Spinal cord (tissue), 10 donors: ENCODE results near the gene PHACTR3. TPM values are rescaled to one million over a fixed set of nuclear protein-coding genes. Genes with fewer than 3 reads are reported as not detected.
A peak's percentile ranks its signal among the peaks of the same experiment; 100 is the strongest.

Experiments
- DNase-seq, 6 donors: peaks; one replicate each; pipeline versions ENCODE4 v3.0.0 to v3.0.0-alpha.2; 2013 to 2015; ENCODE audit warnings: low spot score in 6 of 6, low read depth in 4 of 6
- H3K27ac ChIP-seq: one replicate; pipeline ENCODE4 v1.5.1; 2013; ENCODE audit warnings: low read depth, low read length, control low read depth
- H3K27me3 ChIP-seq: one replicate; pipeline ENCODE4 v1.6.1; 2013; ENCODE audit warnings: low read length; ENCODE audit not compliant: control insufficient read depth, insufficient read depth
- H3K36me3 ChIP-seq: one replicate; pipeline ENCODE4 v1.6.1; 2013; ENCODE audit warnings: low read length; ENCODE audit not compliant: control insufficient read depth, insufficient read depth
- H3K4me1 ChIP-seq: one replicate; pipeline ENCODE4 v1.6.1; 2013; ENCODE audit warnings: low read length; ENCODE audit not compliant: control insufficient read depth, insufficient read depth
- H3K4me3 ChIP-seq: one replicate; pipeline ENCODE4 v1.5.1; 2013; ENCODE audit warnings: low read depth, low read length, control low read depth
- H3K9me3 ChIP-seq: one replicate; pipeline ENCODE4 v1.6.1; 2013; ENCODE audit warnings: low read length; ENCODE audit not compliant: control insufficient read depth, insufficient read depth
- WGBS: methylation state at CpG from one replicate; pipeline ENCODE4 v1.1.5; 2013; ENCODE audit warnings: missing lambda C conversion rate; ENCODE audit not compliant: insufficient coverage; 5-methylcytosine and 5-hydroxymethylcytosine counted together
- polyA plus RNA-seq, 2 donors: library from polyadenylated mRNA; unstranded; fragments of 120-200 nt; gene quantifications; one replicate each; pipeline ENCODE4 v1.2.1, GENCODE V29; 2013; ENCODE audit not compliant: insufficient read length in 2 of 2
- total RNA-seq, 2 donors: library from RNA; depleted of rRNA in 1 of 2; stranded (reverse); fragments of 120-200 nt in 1 of 2; fragments of >200 nt in 1 of 2; gene quantifications; one replicate each; pipeline versions ENCODE4 v1.2.3 to v1.2.4, GENCODE V29; 2013 to 2014
- donor health status: healthy.

Gene PHACTR3
- total and polyA plus RNA-seq, 4 donors, result 23.5 to 97.8 (median 52.6) TPM

DNA sequence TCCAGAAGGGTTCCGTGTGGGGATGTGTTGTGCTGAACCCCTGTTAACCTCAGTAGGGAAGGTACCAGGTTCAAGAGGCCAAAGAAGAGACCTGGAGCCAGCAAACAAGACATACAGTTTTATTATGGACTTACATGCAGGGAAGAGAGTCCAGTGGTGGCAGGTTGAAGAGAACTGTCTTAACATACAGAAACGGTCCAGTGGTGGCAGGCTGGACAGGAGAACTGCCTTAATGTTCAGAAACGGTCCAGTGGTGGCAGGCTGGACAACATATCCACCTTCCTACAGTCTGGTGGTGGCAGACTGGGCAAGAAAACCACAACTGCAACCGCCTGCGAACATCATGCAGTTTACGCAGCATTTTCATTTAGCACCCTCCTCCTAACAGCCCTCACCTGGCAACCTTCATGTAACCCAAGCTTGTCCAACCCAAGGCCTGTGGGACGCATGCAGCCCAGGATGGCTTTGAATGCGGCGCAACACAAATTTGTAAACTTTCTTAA is 75.9 kb downstream of the PHACTR3 start:
- peaks cover 34% of the 10 kb centered on the region for H3K4me1 ChIP-seq
- peaks cover 7% of the 10 kb centered on the region for H3K36me3 ChIP-seq
- no peak overlapping the region for H3K4me3 ChIP-seq
- no peaks in the 10 kb centered on the region for H3K27me3 ChIP-seq
- no peak overlapping the region for H3K27ac ChIP-seq
- H3K9me3 ChIP-seq, result no peaks in the 10 kb centered on the region
- WGBS, result 89% methylated on average over 5 of the region's 9 CpGs
- DNase-seq, result no peak

DNA sequence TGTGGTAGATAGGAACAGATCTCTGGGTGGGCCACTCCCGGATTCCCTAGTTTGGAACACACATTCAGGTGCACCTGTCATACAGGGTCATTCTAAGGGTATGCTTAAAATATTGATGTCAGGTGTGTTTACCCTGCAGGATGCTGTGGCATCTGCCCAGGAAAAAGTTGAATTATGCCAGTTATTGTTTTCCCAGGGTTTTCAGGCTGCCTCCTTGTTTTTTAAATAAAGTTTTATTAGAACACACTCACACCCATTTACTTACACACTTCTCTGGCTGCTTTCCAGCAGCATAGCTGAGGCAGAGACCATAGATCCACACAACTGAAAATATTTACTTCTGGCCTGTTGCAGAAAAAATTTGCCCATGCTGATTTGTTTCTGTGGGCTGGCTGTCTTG is 76.5 kb downstream of the PHACTR3 start:
- no peak for DNase-seq
- WGBS, result 100% methylated on average over 1 of the region's 1 CpG
- Histone ChIP-seq H3K4me1 (peaks cover 31% of the 10 kb centered on the region), H3K9me3 (no peaks in the 10 kb centered on the region), H3K36me3 (peaks cover 7% of the 10 kb centered on the region), H3K27me3 (no peaks in the 10 kb centered on the region), H3K27ac (no peak overlapping the region), H3K4me3 (no peak overlapping the region)

DNA sequence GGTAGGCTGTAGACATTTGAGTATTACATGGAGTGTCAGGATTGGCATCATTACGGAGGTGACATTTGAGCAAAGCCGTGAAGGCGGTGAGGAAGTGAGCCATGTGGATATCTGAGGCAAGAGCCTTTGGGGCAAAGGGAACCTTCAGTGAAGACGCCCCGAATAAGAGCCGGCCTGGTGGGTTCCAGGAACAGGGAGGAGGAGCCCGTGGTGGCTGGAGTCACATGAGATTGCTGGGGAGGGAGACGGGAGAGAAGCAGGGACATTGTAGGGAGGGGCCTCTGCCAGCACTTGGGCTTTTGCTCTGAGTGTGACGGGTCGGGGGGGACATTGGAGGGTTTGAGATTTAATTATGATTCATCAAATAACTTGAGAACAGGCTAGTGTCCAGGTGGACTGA is 78.3 kb downstream of the PHACTR3 start:
- H3K27me3 ChIP-seq, result no peaks in the 10 kb centered on the region
- 85% methylated on average over 9 of the region's 10 CpGs for WGBS
- no peak overlapping the region for H3K27ac ChIP-seq
- no peak overlapping the region for H3K4me3 ChIP-seq
- no peak for DNase-seq
- H3K4me1 ChIP-seq, result peaks cover 16% of the 10 kb centered on the region
- H3K9me3 ChIP-seq, result no peaks in the 10 kb centered on the region
- peaks cover 7% of the 10 kb centered on the region for H3K36me3 ChIP-seq

DNA sequence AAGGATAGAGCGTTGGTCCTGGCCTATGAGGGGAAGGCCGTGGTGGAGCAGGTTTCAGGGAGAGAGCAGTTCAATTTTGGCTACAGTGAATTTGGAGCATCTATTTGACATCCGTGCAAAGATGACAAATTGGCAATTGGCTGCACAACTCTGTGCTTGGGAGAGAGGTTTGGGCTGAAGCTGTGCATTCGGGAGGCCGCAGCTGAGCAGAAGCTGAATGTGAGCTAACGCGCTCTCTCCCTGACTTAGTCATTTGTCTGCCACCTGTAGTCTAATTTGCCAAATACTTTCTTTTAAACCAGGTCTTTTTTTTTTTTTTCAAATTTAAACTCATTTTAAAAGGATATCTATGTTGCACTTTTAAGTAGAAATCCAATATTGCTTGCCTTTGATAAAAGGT is 78.8 kb downstream of the PHACTR3 start:
- no peak overlapping the region for H3K27ac ChIP-seq
- DNase-seq, result peak in 2 of 6 donors; percentile 10 to 11

DNA sequence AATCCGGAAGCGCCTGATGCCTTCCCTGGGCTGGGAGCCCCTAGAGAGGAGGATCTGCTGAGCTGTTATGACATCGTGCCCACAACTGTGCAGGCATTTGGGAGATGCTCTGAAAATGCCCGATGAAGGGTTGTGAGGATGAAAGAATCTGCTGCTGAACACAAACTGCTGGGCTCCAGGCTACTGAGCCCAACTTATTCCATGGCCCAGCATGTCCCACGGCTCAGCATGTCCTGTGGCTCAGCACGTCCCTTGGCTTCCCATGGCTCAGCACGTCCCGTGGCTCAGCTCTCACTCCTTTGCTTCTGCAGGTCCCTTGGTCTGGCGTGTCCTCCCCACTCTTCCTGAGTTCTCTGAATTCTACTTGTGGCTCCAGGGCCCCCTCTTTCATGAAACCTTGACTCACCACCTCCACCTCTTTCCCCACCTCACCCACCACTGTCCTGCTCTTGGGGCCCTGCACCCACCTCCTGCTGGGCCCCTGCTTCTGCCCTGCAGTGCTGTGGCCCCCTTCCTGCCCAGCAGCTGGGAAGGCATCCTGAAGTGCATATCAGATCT is 80.4 kb downstream of the PHACTR3 start:
- H3K9me3 ChIP-seq, result no peaks in the 10 kb centered on the region
- WGBS, result 79% methylated on average over 9 of the region's 9 CpGs
- H3K4me1 ChIP-seq, result peaks cover 20% of the 10 kb centered on the region
- H3K4me3 ChIP-seq, result no peak overlapping the region
- no peak for DNase-seq
- peaks cover 7% of the 10 kb centered on the region for H3K36me3 ChIP-seq
- no peak overlapping the region for H3K27ac ChIP-seq
- no peaks in the 10 kb centered on the region for H3K27me3 ChIP-seq

More for the DNA sequence above, 78.8 kb downstream of the PHACTR3 start:
- H3K27me3 ChIP-seq, result no peaks in the 10 kb centered on the region
- 84% methylated on average over 2 of the region's 7 CpGs for WGBS
- H3K4me1 ChIP-seq, result peaks cover 11% of the 10 kb centered on the region
- H3K9me3 ChIP-seq, result no peaks in the 10 kb centered on the region
- H3K4me3 ChIP-seq, result no peak overlapping the region
- H3K36me3 ChIP-seq, result peaks cover 7% of the 10 kb centered on the region

DNA sequence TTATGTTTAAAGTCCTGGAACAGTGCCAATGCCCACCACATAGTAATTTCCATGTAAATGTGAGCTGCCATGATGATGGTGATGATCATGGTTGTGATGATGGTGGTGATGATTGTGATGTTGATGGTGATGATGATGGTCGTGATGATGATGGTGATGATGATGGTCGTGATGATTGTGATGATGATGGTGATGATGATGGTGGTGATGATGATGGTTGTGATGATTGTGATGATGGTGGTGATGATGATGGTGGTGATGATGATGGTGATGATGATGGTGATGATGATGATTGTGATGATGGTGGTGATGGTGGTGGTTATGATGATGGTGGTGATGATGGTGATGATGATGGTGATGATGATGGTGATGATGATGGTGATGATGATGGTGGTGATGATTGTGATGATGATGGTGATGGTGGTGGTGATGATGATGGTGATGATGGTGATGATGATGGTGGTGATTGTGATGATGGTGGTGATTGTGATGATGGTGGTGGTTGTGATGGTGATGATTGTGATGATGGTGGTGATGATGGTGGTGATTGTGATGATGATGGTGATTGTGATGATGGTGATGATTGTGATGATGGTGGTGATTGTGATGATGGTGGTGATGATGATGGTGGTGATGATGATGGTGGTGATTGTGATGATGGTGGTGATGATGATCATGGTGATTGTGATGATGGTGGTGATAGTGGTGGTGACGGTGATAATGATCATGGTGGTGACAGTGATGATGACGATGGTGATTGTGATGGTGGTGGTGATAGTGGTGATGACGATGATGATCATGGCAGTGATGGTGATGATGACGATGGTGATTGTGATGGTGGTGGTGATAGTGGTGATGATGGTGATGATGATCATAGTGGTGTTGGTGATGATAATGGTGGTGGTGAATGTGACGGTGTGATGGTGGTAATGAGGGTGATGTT is 82.3 kb downstream of the PHACTR3 start:
- Histone ChIP-seq H3K4me1 (peaks cover 21% of the 10 kb centered on the region), H3K4me3 (no peak overlapping the region), H3K27ac (no peak overlapping the region), H3K27me3 (no peaks in the 10 kb centered on the region), H3K9me3 (no peaks in the 10 kb centered on the region), H3K36me3 (peaks cover 7% of the 10 kb centered on the region)
- 97% methylated on average over 7 of the region's 7 CpGs for WGBS
- DNase-seq, result no peak

DNA sequence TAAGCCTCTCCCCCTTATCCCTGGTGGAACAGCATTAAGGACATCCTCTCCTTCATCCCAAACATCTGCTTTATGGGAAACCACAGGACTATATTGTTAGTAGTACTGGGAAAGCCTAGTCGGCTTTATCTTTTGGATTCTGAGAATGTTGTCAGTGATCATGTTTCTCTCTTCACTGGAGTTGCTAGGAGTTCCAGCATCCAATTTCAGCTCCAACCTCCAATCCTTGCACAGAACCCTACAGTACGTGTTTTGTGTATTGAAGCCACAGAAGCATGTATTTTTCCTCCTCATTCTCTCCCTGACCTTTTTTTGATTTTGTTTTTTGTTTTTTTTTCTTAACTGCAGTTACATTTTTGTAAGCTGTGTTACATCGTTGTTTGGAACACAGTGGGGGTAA is 84.0 kb downstream of the PHACTR3 start:
- peak in 1 of 6 donors; percentile 51 for DNase-seq
- WGBS, result no CpG with 5 or more reads among the region's 3 CpGs
- peaks cover 7% of the 10 kb centered on the region for H3K36me3 ChIP-seq
- no peak overlapping the region for H3K4me3 ChIP-seq
- H3K4me1 ChIP-seq, result peaks cover 21% of the 10 kb centered on the region
- H3K27me3 ChIP-seq, result no peaks in the 10 kb centered on the region
- H3K27ac ChIP-seq, result no peak overlapping the region
- no peaks in the 10 kb centered on the region for H3K9me3 ChIP-seq

DNA sequence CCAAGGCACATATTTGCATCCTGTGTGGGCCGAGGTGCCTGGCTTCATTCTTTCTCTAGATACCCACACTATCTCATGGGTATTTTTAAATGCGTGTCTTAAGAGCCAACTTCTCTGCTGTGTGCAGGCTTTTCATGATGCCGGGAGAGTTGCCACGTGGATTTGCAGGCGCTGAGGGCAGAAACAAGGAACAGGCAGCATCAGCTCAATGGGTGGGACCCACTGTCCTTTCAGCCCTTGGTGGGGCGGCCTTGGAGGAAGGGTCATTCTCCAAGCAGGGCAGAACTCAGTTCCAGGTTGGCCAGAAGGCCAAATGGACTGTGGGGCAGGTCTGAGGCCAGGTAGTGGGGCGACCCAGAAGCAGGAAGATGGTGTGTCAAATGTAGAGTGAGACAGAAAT is 84.7 kb downstream of the PHACTR3 start:
- peak overlapping the region; percentile 33 for H3K27ac ChIP-seq
- H3K4me1 ChIP-seq, result peaks cover 21% of the 10 kb centered on the region
- H3K36me3 ChIP-seq, result peaks cover 7% of the 10 kb centered on the region
- H3K4me3 ChIP-seq, result no peak overlapping the region
- no peaks in the 10 kb centered on the region for H3K27me3 ChIP-seq
- H3K9me3 ChIP-seq, result no peaks in the 10 kb centered on the region
- peak in 1 of 6 donors; percentile 66 for DNase-seq
- WGBS, result 69% methylated on average over 6 of the region's 7 CpGs

DNA sequence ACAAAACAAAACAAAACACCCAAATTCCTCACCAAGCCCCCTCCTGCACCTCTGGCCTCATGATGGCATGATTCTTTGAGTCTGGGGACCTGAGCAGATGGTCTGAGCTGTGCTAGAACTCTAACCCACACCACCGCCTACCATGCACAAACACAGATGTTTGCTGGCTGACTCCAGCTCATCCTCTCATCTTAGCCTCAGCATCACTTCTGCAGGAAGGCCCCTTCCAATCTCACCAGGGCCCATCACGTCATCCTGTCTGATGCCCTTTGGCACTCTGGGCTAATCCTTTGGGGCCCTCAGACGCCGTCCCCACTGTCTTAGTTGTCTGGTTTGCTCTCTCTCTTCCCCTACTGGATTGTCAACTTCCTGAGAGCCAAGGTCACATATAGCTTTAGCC is 85.8 kb downstream of the PHACTR3 start:
- 87% methylated on average over 4 of the region's 4 CpGs for WGBS
- Histone ChIP-seq H3K27me3 (no peaks in the 10 kb centered on the region), H3K4me3 (no peak overlapping the region), H3K9me3 (no peaks in the 10 kb centered on the region), H3K27ac (no peak overlapping the region), H3K36me3 (peaks cover under 1% of the 10 kb centered on the region), H3K4me1 (peaks cover 16% of the 10 kb centered on the region)
- no peak for DNase-seq
